ENCODE data around the gene OMA1.

DNA sequence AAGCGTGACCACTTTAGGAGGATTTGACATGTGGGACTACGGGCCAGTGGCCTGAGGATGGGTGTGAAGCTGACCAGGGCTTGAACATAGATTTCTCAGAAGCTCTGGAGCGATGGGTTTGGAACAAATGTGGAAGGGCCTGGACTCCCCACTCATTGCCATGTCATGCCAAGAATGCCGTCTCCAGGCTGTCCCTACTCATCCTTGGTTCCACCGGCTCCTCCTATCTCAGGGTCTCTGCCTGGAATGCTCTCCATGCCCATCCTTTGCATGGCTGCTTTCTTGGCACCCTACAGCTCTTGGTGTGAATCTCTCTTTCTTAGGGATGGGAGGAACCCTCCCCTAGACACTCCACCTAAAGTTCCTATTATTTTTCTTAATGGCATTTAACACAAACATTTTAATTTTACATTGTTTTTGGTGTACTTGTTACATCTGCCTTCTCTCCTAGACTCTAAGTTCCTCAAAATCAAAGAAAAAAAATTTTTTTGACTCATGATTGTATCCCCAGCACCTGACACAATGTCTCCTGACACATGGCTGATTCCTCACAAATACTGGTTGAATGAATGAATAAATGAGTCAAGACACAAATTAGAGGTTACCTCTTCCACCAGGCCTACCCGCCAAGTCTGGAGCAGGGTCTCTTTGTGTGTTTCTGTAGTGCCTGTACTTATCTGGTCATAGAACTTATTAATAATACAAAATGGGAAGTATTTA lies 114.5 kb downstream of the OMA1 start:
- TF ChIP-seq EP300 (IDR thresholded peaks at IDR 0.05): no peak
- TF ChIP-seq, protein P1, sequence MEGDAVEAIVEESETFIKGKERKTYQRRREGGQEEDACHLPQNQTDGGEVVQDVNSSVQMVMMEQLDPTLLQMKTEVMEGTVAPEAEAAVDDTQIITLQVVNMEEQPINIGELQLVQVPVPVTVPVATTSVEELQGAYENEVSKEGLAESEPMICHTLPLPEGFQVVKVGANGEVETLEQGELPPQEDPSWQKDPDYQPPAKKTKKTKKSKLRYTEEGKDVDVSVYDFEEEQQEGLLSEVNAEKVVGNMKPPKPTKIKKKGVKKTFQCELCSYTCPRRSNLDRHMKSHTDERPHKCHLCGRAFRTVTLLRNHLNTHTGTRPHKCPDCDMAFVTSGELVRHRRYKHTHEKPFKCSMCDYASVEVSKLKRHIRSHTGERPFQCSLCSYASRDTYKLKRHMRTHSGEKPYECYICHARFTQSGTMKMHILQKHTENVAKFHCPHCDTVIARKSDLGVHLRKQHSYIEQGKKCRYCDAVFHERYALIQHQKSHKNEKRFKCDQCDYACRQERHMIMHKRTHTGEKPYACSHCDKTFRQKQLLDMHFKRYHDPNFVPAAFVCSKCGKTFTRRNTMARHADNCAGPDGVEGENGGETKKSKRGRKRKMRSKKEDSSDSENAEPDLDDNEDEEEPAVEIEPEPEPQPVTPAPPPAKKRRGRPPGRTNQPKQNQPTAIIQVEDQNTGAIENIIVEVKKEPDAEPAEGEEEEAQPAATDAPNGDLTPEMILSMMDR (IDR thresholded peaks at IDR 0.05): no peak
- TF ChIP-seq POLR2A (IDR thresholded peaks at IDR 0.05): no peak

Measured in ovary (tissue), 3 donors.